ENCODE measurements around the gene STXBP6. TPM values are rescaled to one million over a fixed set of nuclear protein-coding genes. Genes with fewer than 3 reads are reported as not detected.
A peak's percentile ranks its signal among the peaks of the same experiment; 100 is the strongest.

Gene STXBP6
- total and polyA plus RNA-seq, 2 donors (not counting 3 experiments of a cell fraction or from before 2014, with no cell fraction given): 0.06 TPM; not detected in 1

DNA sequence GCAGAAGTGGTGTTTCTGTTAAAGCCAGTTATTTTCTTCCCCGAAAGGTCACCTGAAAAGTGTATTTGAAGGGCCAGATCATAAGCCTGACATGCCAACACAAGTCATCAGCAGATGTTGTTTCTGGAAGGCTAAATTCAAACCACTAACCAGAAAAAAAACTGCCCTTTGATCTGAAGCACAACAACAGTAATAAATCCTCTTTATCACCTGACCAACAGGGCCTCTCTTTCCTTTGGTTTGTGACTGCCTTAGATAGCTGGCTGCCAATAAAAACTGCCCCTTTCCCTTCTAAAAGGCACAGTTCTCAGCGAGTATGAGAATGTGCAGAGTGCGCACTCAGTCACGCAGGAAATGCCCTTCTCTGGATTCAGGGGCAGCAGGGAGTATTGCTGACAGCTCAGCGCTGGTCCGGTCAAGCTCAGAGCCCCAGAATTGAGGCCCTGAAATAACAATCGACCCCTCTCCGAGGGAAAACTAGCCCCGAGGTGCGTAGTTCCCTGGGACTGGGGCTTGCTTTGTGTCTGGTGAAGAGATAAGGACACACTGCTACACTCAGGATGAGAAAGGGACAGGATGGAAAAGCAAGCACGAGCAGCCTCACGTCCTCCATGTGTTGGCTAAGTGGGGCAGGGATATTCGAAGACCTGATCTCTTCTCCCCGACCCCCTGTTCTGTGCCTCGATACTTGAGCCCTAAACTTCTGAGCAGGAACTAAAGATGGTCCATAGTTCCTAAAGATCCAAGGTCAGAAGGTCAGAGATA lies 231.7 kb downstream of the STXBP6 start:
- ChIA-PET POLR2A (no interaction called here), CTCF (interaction anchor here (0.7 kb wide), 1 partner anchor 14 kb away, joined by 3 read pairs; no protein-coding TSS in a partner anchor)
- no peak overlapping the region for H3K27ac ChIP-seq (ENCODE audit: insufficient read depth, low read depth, low read length)
- H3K27me3 ChIP-seq (ENCODE audit: control insufficient read depth in 2 of 2, insufficient read depth in 2 of 2, low read length in 2 of 2): no peaks in the 10 kb centered on the region
- DNase-seq (ENCODE audit: low read depth, low spot score): peak; percentile 64
- H3K36me3 ChIP-seq (ENCODE audit: control insufficient read depth in 2 of 2, extremely low read depth in 1 of 2, insufficient read depth in 2 of 2, low read length in 2 of 2): no peaks in the 10 kb centered on the region
- TF ChIP-seq MYC (IDR thresholded peaks at IDR 0.05; ENCODE audit: low read depth, low read length) (no peak), EZH2 (IDR thresholded peaks at IDR 0.05; ENCODE audit: borderline replicate concordance, low read depth, low read length, severe bottlenecking) (no peak), POLR2A (IDR thresholded peaks at IDR 0.05; ENCODE audit: low read depth, low read length) (no peak), GATA2 (IDR thresholded peaks at IDR 0.05; ENCODE audit: insufficient read depth, insufficient read length, low read depth, low read length) (no peak), FOS (IDR thresholded peaks at IDR 0.05; ENCODE audit: borderline replicate concordance, insufficient read depth, low read length) (no peak), POLR2AphosphoS5 (IDR thresholded peaks at IDR 0.05; ENCODE audit: insufficient read depth, low read depth, low read length) (no peak), JUN (IDR thresholded peaks at IDR 0.05; ENCODE audit: borderline replicate concordance, insufficient read depth, insufficient read length, low read depth) (no peak)
- TF ChIP-seq, protein P1, sequence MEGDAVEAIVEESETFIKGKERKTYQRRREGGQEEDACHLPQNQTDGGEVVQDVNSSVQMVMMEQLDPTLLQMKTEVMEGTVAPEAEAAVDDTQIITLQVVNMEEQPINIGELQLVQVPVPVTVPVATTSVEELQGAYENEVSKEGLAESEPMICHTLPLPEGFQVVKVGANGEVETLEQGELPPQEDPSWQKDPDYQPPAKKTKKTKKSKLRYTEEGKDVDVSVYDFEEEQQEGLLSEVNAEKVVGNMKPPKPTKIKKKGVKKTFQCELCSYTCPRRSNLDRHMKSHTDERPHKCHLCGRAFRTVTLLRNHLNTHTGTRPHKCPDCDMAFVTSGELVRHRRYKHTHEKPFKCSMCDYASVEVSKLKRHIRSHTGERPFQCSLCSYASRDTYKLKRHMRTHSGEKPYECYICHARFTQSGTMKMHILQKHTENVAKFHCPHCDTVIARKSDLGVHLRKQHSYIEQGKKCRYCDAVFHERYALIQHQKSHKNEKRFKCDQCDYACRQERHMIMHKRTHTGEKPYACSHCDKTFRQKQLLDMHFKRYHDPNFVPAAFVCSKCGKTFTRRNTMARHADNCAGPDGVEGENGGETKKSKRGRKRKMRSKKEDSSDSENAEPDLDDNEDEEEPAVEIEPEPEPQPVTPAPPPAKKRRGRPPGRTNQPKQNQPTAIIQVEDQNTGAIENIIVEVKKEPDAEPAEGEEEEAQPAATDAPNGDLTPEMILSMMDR (IDR thresholded peaks at IDR 0.05; ENCODE audit: extremely low read depth in 1 of 2, insufficient read depth in 1 of 2, low read depth in 1 of 2, low read length in 2 of 2): no peak
- TF ChIP-seq, protein P2, sequence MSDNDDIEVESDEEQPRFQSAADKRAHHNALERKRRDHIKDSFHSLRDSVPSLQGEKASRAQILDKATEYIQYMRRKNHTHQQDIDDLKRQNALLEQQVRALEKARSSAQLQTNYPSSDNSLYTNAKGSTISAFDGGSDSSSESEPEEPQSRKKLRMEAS (IDR thresholded peaks at IDR 0.05; ENCODE audit: insufficient read depth, insufficient read length): no peak
- H4K20me1 ChIP-seq (replicated peaks; ENCODE audit: control insufficient read depth, extremely low read depth, insufficient read depth, low read length): no peaks in the 10 kb centered on the region
- no peak for FAIRE-seq
- H3K9me1 ChIP-seq (replicated peaks; ENCODE audit: control insufficient read depth, extremely low read depth, insufficient read depth, low read length): no peaks in the 10 kb centered on the region
- no peak overlapping the region for H3K4me2 ChIP-seq (ENCODE audit: insufficient read depth, low read length)
- no peak overlapping the region for H3K9ac ChIP-seq (replicated peaks; ENCODE audit: extremely low read depth, insufficient read depth, low read length)
- H2AFZ ChIP-seq (ENCODE audit: low read depth, low read length): no peak overlapping the region
- dilution Hi-C loops (cut with MboI; ENCODE audit: extremely low pct_ligation_motif_present, low sequenced_read_pairs): no loop called here
- H3K4me1 ChIP-seq (ENCODE audit: control insufficient read depth, extremely low read depth, insufficient read depth, low read length): no peaks in the 10 kb centered on the region
- H3K4me3 ChIP-seq (replicated peaks in 1 of 3; ENCODE audit: insufficient read depth in 1 of 3, low read depth in 1 of 3, low read length in 3 of 3): no peak overlapping the region
- no TSS peak for BruUV-seq (replicated peaks)
- no peaks in the 10 kb centered on the region for H3K79me2 ChIP-seq (ENCODE audit: control insufficient read depth, insufficient read depth, low read length)
- no peaks in the 10 kb centered on the region for H3K9me3 ChIP-seq (replicated peaks; ENCODE audit: control insufficient read depth, insufficient read depth, low read length)
- intact Hi-C loops (cut with micrococcal nuclease): no loop called here

All from endothelial cell of umbilical vein (primary cell).